ENCODE results near the gene PRPF40B.
A peak's percentile ranks its signal among the peaks of the same experiment; 100 is the strongest.

The PRPF40B gene

GRCh38 chr12:49612210-49612609 is 11.2 kb upstream of the PRPF40B start:
- Histone ChIP-seq H3K4me3 (ENCODE audit: low read depth in 1 of 2, low read length in 2 of 2) (no peak overlapping the region), H3K27me3 (ENCODE audit: low read depth, low read length) (no peaks in the 10 kb centered on the region), H3K4me1 (ENCODE audit: control insufficient read depth in 1 of 2, insufficient read depth in 2 of 2, low read length in 2 of 2) (no peaks in the 10 kb centered on the region), H3K36me3 (ENCODE audit: control insufficient read depth in 1 of 2, insufficient read depth in 2 of 2, low read length in 2 of 2) (no peaks in the 10 kb centered on the region), H3K9me3 (ENCODE audit: control insufficient read depth in 1 of 2, low read length in 2 of 2) (peaks cover 0 to 3% of the 10 kb centered on the region in 2 donors), H3K27ac (ENCODE audit: low read length) (no peak overlapping the region)

- Histone ChIP-seq H3K4me3 (ENCODE audit: low read depth in 1 of 2, low read length in 2 of 2) (no peak overlapping the region), H3K36me3 (ENCODE audit: control insufficient read depth in 1 of 2, insufficient read depth in 2 of 2, low read length in 2 of 2) (no peaks in the 10 kb centered on the region), H3K4me1 (ENCODE audit: control insufficient read depth in 1 of 2, insufficient read depth in 2 of 2, low read length in 2 of 2) (no peaks in the 10 kb centered on the region), H3K27ac (ENCODE audit: low read length) (no peak overlapping the region), H3K27me3 (ENCODE audit: low read depth, low read length) (no peaks in the 10 kb centered on the region), H3K9me3 (ENCODE audit: control insufficient read depth in 1 of 2, low read length in 2 of 2) (no peaks in the 10 kb centered on the region)
Measured at GRCh38 chr12:49615725-49616124, 7.6 kb upstream of the PRPF40B start.

- H3K27me3 ChIP-seq (ENCODE audit: low read depth, low read length) = no peaks in the 10 kb centered on the region
- no peaks in the 10 kb centered on the region for H3K9me3 ChIP-seq (ENCODE audit: control insufficient read depth in 1 of 2, low read length in 2 of 2)
- peaks cover 0 to 3% of the 10 kb centered on the region in 2 donors for H3K4me1 ChIP-seq (ENCODE audit: control insufficient read depth in 1 of 2, insufficient read depth in 2 of 2, low read length in 2 of 2)
- H3K36me3 ChIP-seq (ENCODE audit: control insufficient read depth in 1 of 2, insufficient read depth in 2 of 2, low read length in 2 of 2) = no peaks in the 10 kb centered on the region
- H3K4me3 ChIP-seq (ENCODE audit: low read depth in 1 of 2, low read length in 2 of 2) = no peak overlapping the region
- H3K27ac ChIP-seq (ENCODE audit: low read length) = no peak overlapping the region
Measured at GRCh38 chr12:49616533-49617219, 6.7 kb upstream of the PRPF40B start.

GRCh38 chr12:49618576-49618975 is 4.8 kb upstream of the PRPF40B start:
- H3K36me3 ChIP-seq (ENCODE audit: control insufficient read depth in 1 of 2, insufficient read depth in 2 of 2, low read length in 2 of 2) = no peaks in the 10 kb centered on the region

GRCh38 chr12:49619286-49619685 is 4.1 kb upstream of the PRPF40B start:
- H3K4me3 ChIP-seq (ENCODE audit: low read depth in 1 of 2, low read length in 2 of 2) = no peak overlapping the region
- H3K9me3 ChIP-seq (ENCODE audit: control insufficient read depth in 1 of 2, low read length in 2 of 2) = no peaks in the 10 kb centered on the region
- no peak overlapping the region for H3K27ac ChIP-seq (ENCODE audit: low read length)
- no peaks in the 10 kb centered on the region for H3K27me3 ChIP-seq (ENCODE audit: low read depth, low read length)
- H3K4me1 ChIP-seq (ENCODE audit: control insufficient read depth in 1 of 2, insufficient read depth in 2 of 2, low read length in 2 of 2) = peaks cover 0 to 14% of the 10 kb centered on the region in 2 donors
- no peaks in the 10 kb centered on the region for H3K36me3 ChIP-seq (ENCODE audit: control insufficient read depth in 1 of 2, insufficient read depth in 2 of 2, low read length in 2 of 2)

More at GRCh38 chr12:49618576-49618975, 4.8 kb upstream of the PRPF40B start:
- Histone ChIP-seq H3K27ac (ENCODE audit: low read length) (no peak overlapping the region), H3K9me3 (ENCODE audit: control insufficient read depth in 1 of 2, low read length in 2 of 2) (no peaks in the 10 kb centered on the region), H3K4me1 (ENCODE audit: control insufficient read depth in 1 of 2, insufficient read depth in 2 of 2, low read length in 2 of 2) (peaks cover 0 to 14% of the 10 kb centered on the region in 2 donors), H3K4me3 (ENCODE audit: low read depth in 1 of 2, low read length in 2 of 2) (no peak overlapping the region), H3K27me3 (ENCODE audit: low read depth, low read length) (no peaks in the 10 kb centered on the region)

- H3K27me3 ChIP-seq (ENCODE audit: low read depth, low read length) = no peaks in the 10 kb centered on the region
- H3K4me3 ChIP-seq (ENCODE audit: low read depth in 1 of 2, low read length in 2 of 2) = peak overlapping the region; percentile 70 to 73
- peaks cover 0 to 17% of the 10 kb centered on the region in 2 donors for H3K4me1 ChIP-seq (ENCODE audit: control insufficient read depth in 1 of 2, insufficient read depth in 2 of 2, low read length in 2 of 2)
- H3K27ac ChIP-seq (ENCODE audit: low read length) = peak overlapping the region; percentile 67
- H3K36me3 ChIP-seq (ENCODE audit: control insufficient read depth in 1 of 2, insufficient read depth in 2 of 2, low read length in 2 of 2) = no peaks in the 10 kb centered on the region
- H3K9me3 ChIP-seq (ENCODE audit: control insufficient read depth in 1 of 2, low read length in 2 of 2) = no peaks in the 10 kb centered on the region
Measured at GRCh38 chr12:49621651-49622500, 1.5 kb upstream of the PRPF40B start.

- Histone ChIP-seq H3K4me3 (ENCODE audit: low read depth in 1 of 2, low read length in 2 of 2) (peak overlapping the region; percentile 70 to 73), H3K27ac (ENCODE audit: low read length) (peak overlapping the region; percentile 67), H3K9me3 (ENCODE audit: control insufficient read depth in 1 of 2, low read length in 2 of 2) (no peaks in the 10 kb centered on the region), H3K27me3 (ENCODE audit: low read depth, low read length) (no peaks in the 10 kb centered on the region), H3K4me1 (ENCODE audit: control insufficient read depth in 1 of 2, insufficient read depth in 2 of 2, low read length in 2 of 2) (peaks cover 0 to 17% of the 10 kb centered on the region in 2 donors), H3K36me3 (ENCODE audit: control insufficient read depth in 1 of 2, insufficient read depth in 2 of 2, low read length in 2 of 2) (no peaks in the 10 kb centered on the region)
Measured at GRCh38 chr12:49622501-49623141, 740 bp upstream of the PRPF40B start.

- no peaks in the 10 kb centered on the region for H3K9me3 ChIP-seq (ENCODE audit: control insufficient read depth in 1 of 2, low read length in 2 of 2)
- H3K27me3 ChIP-seq (ENCODE audit: low read depth, low read length) = no peaks in the 10 kb centered on the region
- H3K4me1 ChIP-seq (ENCODE audit: control insufficient read depth in 1 of 2, insufficient read depth in 2 of 2, low read length in 2 of 2) = peaks cover 0 to 17% of the 10 kb centered on the region in 2 donors
- no peaks in the 10 kb centered on the region for H3K36me3 ChIP-seq (ENCODE audit: control insufficient read depth in 1 of 2, insufficient read depth in 2 of 2, low read length in 2 of 2)
- H3K4me3 ChIP-seq (ENCODE audit: low read depth in 1 of 2, low read length in 2 of 2) = no peak overlapping the region
- H3K27ac ChIP-seq (ENCODE audit: low read length) = no peak overlapping the region
Measured at GRCh38 chr12:49624921-49625577, 1.7 kb downstream of the PRPF40B start.

GRCh38 chr12:49626169-49626835 is 2.9 kb downstream of the PRPF40B start:
- peaks cover 0 to 17% of the 10 kb centered on the region in 2 donors for H3K4me1 ChIP-seq (ENCODE audit: control insufficient read depth in 1 of 2, insufficient read depth in 2 of 2, low read length in 2 of 2)
- H3K9me3 ChIP-seq (ENCODE audit: control insufficient read depth in 1 of 2, low read length in 2 of 2) = no peaks in the 10 kb centered on the region
- H3K4me3 ChIP-seq (ENCODE audit: low read depth in 1 of 2, low read length in 2 of 2) = no peak overlapping the region
- no peak overlapping the region for H3K27ac ChIP-seq (ENCODE audit: low read length)
- H3K36me3 ChIP-seq (ENCODE audit: control insufficient read depth in 1 of 2, insufficient read depth in 2 of 2, low read length in 2 of 2) = no peaks in the 10 kb centered on the region
- H3K27me3 ChIP-seq (ENCODE audit: low read depth, low read length) = no peaks in the 10 kb centered on the region

- no peaks in the 10 kb centered on the region for H3K36me3 ChIP-seq (ENCODE audit: control insufficient read depth in 1 of 2, insufficient read depth in 2 of 2, low read length in 2 of 2)
- H3K4me1 ChIP-seq (ENCODE audit: control insufficient read depth in 1 of 2, insufficient read depth in 2 of 2, low read length in 2 of 2) = peaks cover 0 to 12% of the 10 kb centered on the region in 2 donors
- H3K4me3 ChIP-seq (ENCODE audit: low read depth in 1 of 2, low read length in 2 of 2) = no peak overlapping the region
- no peaks in the 10 kb centered on the region for H3K9me3 ChIP-seq (ENCODE audit: control insufficient read depth in 1 of 2, low read length in 2 of 2)
- no peak overlapping the region for H3K27ac ChIP-seq (ENCODE audit: low read length)
- no peaks in the 10 kb centered on the region for H3K27me3 ChIP-seq (ENCODE audit: low read depth, low read length)
Measured at GRCh38 chr12:49626836-49627235, 3.5 kb downstream of the PRPF40B start.

Measured in muscle layer of duodenum (tissue), 2 donors.